Hepatic stellate cell (primary cell): ENCODE measurements around the gene LY6G5C.
A peak's percentile ranks its signal among the peaks of the same experiment; 100 is the strongest.

Experiments
- DNase-seq: peaks from one replicate; pipeline ENCODE4 v3.0.0; 2011; ENCODE audit warnings: low spot score

LY6G5C gene

DNA sequence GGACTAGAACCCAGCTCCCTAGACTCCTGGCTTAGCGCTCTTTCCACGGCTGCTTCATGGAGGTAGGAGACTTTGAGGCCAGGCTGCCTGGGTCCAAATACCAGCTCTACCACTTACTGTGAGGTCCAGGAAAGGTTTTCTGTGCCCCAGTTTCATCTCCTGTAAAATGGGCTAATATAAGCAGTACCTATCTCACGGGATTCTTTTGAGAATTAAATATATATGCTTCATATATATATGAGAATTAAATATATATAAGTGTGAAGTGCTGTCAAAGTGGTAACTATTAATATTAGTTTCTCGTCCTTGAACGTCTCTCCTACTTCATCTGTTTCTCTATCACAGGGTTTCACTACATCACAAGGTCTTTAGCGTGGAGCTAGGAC is 10.2 kb upstream of the LY6G5C start:
- no peak for DNase-seq

GRCh38 chr6:31690231-31691077 is 9.6 kb upstream of the LY6G5C start:
- DNase-seq: no peak

DNA sequence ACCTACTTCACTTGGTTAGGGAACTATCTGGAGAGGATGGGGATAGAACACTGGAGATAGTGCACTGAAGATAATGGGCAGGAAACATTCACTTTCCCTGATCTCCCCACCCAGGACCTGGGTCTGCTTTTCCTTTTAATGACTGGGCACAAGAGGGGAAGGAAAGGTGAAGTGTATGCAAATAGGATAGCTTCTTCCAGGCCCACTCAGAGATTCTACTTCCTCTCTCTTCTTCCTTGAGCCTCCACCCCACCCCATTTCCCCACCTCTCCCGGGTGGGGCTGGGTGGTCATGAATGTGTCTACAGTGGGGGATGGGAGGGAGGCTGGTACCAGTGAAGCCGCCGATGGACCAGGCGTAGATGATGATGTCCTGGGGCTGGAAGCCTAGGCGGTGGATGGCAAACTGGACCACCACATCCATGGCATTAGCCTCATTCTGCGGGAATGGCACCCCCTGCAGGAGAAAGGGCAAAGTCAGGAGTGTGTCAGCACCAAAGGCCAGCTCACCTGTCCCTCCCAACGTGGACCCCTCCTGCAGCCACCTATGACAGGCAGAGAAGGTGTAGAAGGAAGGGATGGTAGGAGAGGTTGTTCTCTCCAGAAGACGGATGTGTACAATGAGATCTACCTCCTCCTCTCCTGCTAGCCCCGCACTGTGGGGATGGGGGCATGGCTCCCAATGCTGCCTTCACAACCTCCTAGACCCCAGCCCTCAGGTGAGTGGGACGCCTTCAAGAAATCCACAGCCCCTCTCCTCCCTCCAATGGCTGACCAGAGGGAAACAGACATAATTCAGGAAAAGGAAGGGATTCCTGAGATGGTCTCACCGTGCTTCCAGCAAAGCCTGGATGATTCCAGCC is 8.6 kb upstream of the LY6G5C start:
- no peak for DNase-seq

DNA sequence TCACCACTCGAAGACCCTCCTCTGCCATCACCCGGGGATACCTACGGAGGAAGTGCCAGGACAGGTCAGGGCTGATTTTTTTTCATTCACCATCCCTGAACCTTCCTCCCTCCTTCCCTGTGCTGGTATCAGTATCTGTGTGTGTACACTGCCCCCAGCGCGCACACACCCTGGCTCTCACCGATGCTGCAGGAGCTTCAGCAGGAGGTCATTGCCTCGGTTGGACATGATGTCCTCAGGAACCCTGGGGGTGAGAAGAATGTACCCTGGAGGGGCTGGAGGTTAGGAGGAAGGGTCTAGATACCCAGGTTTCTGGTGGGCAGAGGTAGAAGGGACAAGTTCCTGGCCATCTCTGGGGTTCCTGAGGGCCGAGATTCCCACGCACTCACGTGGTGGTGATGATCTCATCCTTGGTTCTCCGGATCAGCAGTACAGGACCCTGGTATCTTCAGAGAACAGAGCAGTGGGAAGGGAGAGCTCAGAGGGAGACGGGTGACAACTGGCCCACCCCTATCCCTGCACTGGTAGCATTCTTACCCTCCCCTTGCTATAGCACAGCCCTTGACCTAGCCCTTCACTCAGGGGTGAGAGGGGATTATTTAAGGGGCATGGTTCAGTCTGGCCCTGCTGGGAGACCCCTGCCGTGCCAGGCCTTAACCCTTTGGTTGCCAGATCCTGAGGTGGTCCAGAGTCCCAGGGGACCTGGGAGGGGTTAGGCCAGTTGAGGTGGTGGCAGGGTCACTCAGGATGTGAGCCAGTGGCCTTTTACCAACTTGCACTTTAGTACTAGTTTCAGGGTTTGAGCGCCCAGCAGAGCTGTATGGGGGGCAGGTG is 7.2 kb upstream of the LY6G5C start:
- DNase-seq: no peak

GRCh38 chr6:31687321-31687720 is 6.5 kb upstream of the LY6G5C start:
- DNase-seq: no peak

DNA sequence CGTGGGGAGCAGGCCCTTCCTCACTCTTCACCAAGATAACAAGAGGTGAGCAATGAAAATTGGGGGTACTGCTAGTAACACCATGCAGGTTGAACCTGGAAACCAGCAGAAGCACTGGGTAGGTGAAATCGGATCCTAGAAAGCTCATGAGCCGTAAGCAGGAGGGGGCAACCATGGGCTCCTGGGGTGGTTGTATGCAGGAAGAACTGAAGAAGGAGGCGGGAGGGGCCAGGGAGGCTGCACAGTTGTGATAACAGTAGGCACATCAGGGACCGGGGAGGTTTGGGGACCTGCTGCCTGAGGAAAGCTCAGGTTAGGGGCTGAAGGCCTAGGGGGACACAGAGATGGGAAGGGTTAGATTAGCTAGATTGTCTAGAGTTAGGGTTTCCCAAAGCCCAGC is 5.6 kb upstream of the LY6G5C start:
- no peak for DNase-seq

GRCh38 chr6:31683591-31683990 is 2.7 kb upstream of the LY6G5C start:
- no peak for DNase-seq

DNA sequence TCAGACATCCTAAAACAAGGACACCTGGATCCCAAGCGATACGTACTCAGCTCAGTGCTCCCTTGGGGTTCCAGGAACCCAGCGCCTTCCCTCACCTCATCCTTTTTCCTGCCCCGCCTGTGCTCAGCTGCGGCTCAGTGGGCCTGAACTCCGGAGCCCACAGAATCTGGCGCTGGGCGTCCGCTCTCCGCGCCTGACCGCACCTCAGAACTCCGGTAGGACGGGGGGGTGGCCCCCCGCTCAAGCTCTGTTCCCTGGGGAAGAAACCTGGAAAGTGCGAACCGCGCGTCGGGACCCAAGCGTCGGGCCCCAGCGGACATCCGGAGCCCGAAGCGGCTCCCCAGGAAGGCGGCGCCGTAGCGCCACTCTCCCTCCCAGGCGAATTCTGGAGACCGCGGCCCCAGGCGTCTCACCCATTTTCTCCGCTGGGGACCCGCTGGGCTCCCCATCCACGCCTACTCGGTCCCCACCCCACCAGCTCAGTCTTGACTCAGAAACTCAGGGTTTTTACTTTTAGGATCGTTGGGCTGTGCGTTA is 336 bp upstream of the LY6G5C start:
- DNase-seq: peak; percentile 74

GRCh38 chr6:31677955-31678354 is 2.9 kb downstream of the LY6G5C start:
- no peak for DNase-seq

DNA sequence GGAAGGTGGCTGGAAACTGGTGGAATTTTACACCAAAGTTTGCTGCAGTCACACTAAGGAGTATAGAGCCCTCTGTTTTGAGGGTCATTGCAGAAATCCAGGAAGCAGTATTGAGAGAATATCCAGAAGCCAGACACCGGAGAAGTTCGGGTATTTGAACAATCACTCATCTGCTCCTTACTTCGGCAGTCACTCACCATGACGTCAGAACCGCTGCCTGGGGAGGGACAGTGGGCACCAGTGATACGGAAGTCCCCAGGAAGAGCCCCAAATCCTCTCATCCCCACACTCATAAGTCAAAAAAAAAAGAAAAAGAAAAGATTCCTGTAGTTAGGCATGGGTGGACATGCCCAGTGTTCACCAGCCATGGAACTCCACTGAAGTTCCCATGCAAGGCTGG is 4.0 kb downstream of the LY6G5C start:
- DNase-seq: no peak

DNA sequence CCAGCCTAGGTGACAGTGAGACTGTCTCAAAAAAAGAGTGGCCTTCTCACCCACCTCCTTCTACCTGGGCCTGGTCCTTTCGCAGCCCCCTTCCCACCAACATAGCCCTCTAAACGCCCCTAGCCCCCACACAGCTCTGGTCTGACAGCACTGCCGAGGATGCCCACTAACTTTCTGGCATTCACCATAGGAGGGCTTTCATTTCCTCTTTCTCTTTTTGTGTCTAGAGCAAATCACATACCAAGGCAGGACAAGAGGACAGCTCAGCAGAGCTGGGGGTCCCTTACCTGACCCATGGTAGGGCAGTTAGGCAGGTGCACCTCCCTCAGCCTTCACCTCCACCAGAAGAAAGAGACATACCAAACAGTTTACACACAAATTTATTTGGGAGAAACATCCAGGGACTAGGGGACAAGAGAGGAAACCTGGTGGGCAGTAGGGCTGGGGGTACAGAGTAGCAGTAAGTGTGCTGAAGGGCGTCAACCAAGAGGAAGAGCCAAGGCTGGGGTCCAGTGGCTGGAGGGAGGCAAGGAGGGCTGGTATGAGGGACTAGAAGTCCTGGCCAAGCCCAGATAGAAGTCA is 4.5 kb downstream of the LY6G5C start:
- no peak for DNase-seq

- no peak for DNase-seq
Measured at GRCh38 chr6:31669676-31670075, 11.2 kb downstream of the LY6G5C start, which contains the start of gene LY6G5B. Gene LY6G5B (plus strand): TSS chr6:31669976. CDS start chr6:31670951, 975 bp downstream.

DNA sequence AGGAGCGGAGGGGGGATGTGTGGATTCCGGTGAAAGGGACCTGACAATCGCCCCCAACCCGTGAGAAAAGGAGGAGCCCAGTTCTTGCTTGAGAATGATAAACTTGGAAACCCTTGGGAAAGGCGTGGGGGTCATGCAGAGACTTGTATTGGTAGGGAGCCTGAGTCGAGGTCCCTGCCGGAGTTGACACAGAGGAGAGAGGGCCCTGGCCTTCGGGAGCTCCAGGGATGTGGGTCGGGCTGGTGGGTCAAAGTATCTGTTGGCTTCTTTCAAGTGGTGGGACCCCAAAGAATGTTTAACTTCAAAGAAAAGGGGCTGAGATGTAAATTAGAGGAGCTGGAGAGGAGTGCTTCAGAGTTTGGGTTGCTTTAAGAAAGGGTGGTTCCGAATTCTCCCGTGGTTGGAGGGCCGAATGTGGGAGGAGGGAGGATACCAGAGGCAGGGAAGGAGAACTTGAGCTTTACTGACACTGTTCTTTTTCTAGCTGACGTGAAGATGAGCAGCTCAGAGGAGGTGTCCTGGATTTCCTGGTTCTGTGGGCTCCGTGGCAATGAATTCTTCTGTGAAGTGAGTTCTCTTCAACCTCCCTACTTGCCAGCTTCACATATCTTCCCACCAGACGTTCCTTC is 14.4 kb downstream of the LY6G5C start:
- DNase-seq: no peak

- DNase-seq: peak; percentile 97
Measured at GRCh38 chr6:31665501-31666336, 15.1 kb downstream of the LY6G5C start, which contains the start of gene CSNK2B. Gene CSNK2B (plus strand): TSS chr6:31666080. CDS start chr6:31666832, 752 bp downstream.

DNA sequence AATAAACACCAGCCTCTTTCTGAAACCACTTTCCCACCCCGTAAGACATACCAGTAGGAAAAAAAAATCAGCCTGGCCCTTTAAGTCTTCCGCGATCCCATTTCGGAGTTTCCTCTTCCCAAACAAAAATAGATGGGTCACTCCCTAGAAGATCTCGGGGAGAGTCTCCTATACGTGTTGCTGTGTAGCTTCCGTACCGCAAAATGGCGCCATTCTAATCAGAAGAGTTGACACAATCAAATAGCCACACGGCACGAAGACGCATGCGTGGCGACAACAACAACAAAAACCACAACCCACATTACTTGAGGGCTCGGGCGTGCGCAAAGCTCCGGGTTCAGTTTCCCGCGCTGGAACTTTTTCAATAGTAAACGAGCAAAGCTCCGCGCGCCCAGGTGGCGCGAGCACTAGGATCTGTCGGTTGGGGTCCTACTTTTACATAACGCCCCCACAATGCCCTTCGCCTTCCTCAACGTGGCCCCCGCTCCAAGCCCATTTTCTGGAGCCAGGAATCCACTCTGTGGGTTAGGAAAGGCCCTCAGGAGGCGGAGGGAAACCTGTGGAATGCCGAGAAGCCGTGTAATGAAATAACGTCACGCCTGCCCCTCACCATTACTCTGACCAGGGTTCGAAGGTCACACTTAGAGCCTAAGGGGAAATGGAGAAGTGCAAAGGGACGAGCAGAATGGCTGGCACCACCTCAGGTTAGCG is 15.9 kb downstream of the LY6G5C start, which contains the start of gene GPANK1:
Gene GPANK1, minus strand, starts transcription at position 208 of the 711 bp plus-strand sequence. CDS start 519 bp downstream, outside the sequence.
- peak; percentile 81 for DNase-seq

DNA sequence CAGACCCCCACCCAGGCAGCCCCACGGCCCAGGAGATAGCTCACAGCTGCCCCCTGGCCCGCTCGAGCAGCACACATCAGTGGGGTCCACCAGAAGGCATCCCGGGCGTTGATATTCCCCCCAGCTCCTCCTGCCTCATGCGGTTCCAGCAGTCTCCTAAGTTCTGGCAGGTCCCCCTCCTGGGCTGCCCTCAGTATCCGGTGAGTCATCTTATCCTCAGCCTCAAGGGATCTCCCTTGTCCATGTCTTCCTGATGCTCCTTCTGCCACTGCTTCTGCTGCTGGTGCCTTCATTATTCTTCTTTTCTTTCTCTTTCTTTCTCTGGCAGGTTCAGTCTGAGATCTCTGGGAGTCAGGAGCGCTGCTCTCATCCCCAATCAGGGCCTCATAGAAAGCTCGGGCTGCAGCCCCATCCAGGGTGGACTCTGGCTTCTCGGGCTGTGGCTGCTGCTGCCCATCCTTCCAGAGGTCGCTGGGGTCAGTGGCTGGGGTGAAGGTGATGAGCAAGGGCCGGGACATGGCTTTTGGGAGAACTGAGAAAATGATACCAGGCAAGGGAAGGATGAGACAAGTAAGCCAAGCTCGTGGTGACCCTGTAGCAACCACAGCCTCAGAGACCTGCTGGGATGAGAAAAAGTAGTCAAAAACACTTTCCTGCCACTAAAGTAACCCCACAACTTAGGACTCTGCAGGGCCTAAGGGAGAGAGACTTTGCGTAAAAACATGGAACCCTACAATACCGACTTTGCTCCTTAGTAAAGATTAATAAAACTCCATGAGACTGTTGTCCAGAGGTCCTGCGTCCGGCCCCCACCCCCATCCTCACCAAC is 16.7 kb downstream of the LY6G5C start:
- DNase-seq: peak; percentile 92

- no peak for DNase-seq
Measured at GRCh38 chr6:31663126-31663960, 17.5 kb downstream of the LY6G5C start.
